K562 (cell line): ENCODE data around the gene LDLRAD3. TPM values are rescaled to one million over a fixed set of nuclear protein-coding genes. Genes with fewer than 3 reads are reported as not detected.

Experiments
- ATAC-seq: fragments of 200-7000 bp; cut with Tn5 transposase; 3 replicates; pipeline ENCODE4 v1.9.1; 2020; ENCODE audit warnings: moderate library complexity
- BruUV-seq: library from RNA; stranded (reverse); fragments of 400-500 nt; replicated peaks from 2 replicates; lab custom pipeline; 2021; lab: Mats Ljungman, UMichigan
- CTCF ChIA-PET: fragments of 300-600 bp; formaldehyde crosslinking; extraction: SDS; loops from one replicate; lab custom pipeline; 2021; ENCODE audit warnings: low intra/inter-chr PET ratio; lab: Yijun Ruan, JAX
- POLR2A ChIA-PET: fragments of 300-600, 350-650 bp; sonication (Branson Sonifier 250); formaldehyde crosslinking; extraction: SDS; loops from one replicate; lab custom pipeline; 2021; ENCODE audit warnings: antibody characterized with exemption, inconsistent platforms; lab: Yijun Ruan, JAX
- DNase-seq, 4 experiments: peaks; one replicate each; pipeline versions ENCODE4 v3.0.0 to v3.0.0-alpha.2; 2011 to 2018; ENCODE audit warnings: low spot score in 3 of 4, mixed read lengths in 3 of 4; ENCODE audit errors: extremely low read depth in 1 of 4
- FAIRE-seq: peaks from 2 replicates; lab custom pipeline; 2011; peaks lifted over from hg19 to GRCh38; lab: Jason Lieb, UNC
- H2AFZ ChIP-seq: 2 replicates; pipeline ENCODE4 v1.6.0; 2011; ENCODE audit warnings: low read depth, low read length, control low read depth, inconsistent platforms
- H3K27ac ChIP-seq: fragments of 200-600 bp; 3 replicates; pipeline ENCODE4 v1.8.0; 2011; ENCODE audit warnings: low read depth, mild to moderate bottlenecking, control low read depth, inconsistent platforms, low read length, moderate library complexity, mixed read lengths; ENCODE audit errors: extremely low read depth
- H3K27me3 ChIP-seq, 2 experiments: fragments of 300-600 bp in 1 of 2; 2 replicates in 1 of 2; 3 replicates in 1 of 2; pipeline versions ENCODE4 v1.6.0 to v1.8.0; 2011; ENCODE audit warnings: inconsistent platforms in 2 of 2, low read length in 2 of 2, mild to moderate bottlenecking in 1 of 2, mixed read lengths in 1 of 2, moderate library complexity in 1 of 2; ENCODE audit not compliant: control insufficient read depth in 2 of 2, insufficient read depth in 2 of 2
- H3K36me3 ChIP-seq: fragments of 300-600 bp; 3 replicates; pipeline ENCODE4 v1.8.0; 2011; ENCODE audit warnings: mild to moderate bottlenecking, low read length, inconsistent platforms; ENCODE audit not compliant: control insufficient read depth, insufficient read depth
- H3K4me1 ChIP-seq, 2 experiments: fragments of 200-600 bp in 1 of 2; replicated peaks in 1 of 2; 2 replicates in 1 of 2; 3 replicates in 1 of 2; pipeline versions ENCODE4 v1.5.1 to v1.8.0; 2011; ENCODE audit warnings: inconsistent platforms in 2 of 2, low read length in 2 of 2, mild to moderate bottlenecking in 1 of 2, mixed read lengths in 1 of 2, moderate library complexity in 1 of 2; ENCODE audit not compliant: control insufficient read depth in 2 of 2, insufficient read depth in 2 of 2
- H3K4me2 ChIP-seq: 2 replicates; pipeline ENCODE4 v1.6.1; 2011; ENCODE audit warnings: low read length, control low read depth, inconsistent platforms, mixed read lengths; ENCODE audit not compliant: insufficient read depth
- H3K4me3 ChIP-seq: fragments of 200-600 bp; sonication (generic), shearing (Covaris generic); 2 replicates; pipeline ENCODE4 v1.5.1; 2016; ENCODE audit warnings: control low read depth, inconsistent platforms
- H3K79me2 ChIP-seq: fragments of 200-600 bp; 3 replicates; pipeline ENCODE4 v1.8.0; 2011; ENCODE audit warnings: low read length, inconsistent platforms; ENCODE audit not compliant: control insufficient read depth, insufficient read depth
- H3K9ac ChIP-seq, 2 experiments: 2 replicates each; pipeline versions ENCODE4 v1.6.0 to v1.6.1; 2011; ENCODE audit warnings: low read depth in 2 of 2, low read length in 2 of 2, control low read depth in 1 of 2, inconsistent platforms in 1 of 2, mild to moderate bottlenecking in 1 of 2, mixed read lengths in 1 of 2; ENCODE audit not compliant: insufficient read depth in 1 of 2
- H3K9me1 ChIP-seq: one replicate; pipeline ENCODE4 v1.6.0; 2011; ENCODE audit warnings: inconsistent platforms, mild to moderate bottlenecking, low read length, moderate library complexity; ENCODE audit not compliant: control insufficient read depth, insufficient read depth
- H3K9me3 ChIP-seq: replicated peaks from 2 replicates; pipeline ENCODE4 v1.5.1; 2011; ENCODE audit warnings: low read depth, low read length, inconsistent platforms; ENCODE audit not compliant: control insufficient read depth, insufficient read depth
- H4K20me1 ChIP-seq: replicated peaks from 2 replicates; pipeline ENCODE4 v1.6.1; 2011; ENCODE audit warnings: low read length, inconsistent platforms, mixed read lengths; ENCODE audit not compliant: control insufficient read depth, insufficient read depth
- ATF4 ChIP-seq: fragments of 450-650 bp; formaldehyde crosslinking; IDR thresholded peaks from 2 replicates; pipeline ENCODE4 v1.4.0; 2022; ENCODE audit warnings: mild to moderate bottlenecking, moderate library complexity
- BHLHE40 ChIP-seq: IDR thresholded peaks from 2 replicates; pipeline ENCODE4 v1.6.1; 2011; ENCODE audit warnings: low read length, improper control_type of control experiment
- TFAP4 ChIP-seq: sonication (generic); formaldehyde crosslinking; IDR thresholded peaks from 2 replicates; pipeline ENCODE4 v1.8.0; 2022; ENCODE audit warnings: missing genetic modification reagents, mild to moderate bottlenecking, moderate library complexity, borderline replicate concordance
- WGBS: fragments of 100-300 bp; shearing (Covaris generic); methylation state at CpG from one replicate; pipeline ENCODE4 v1.1.6; 2016; ENCODE audit warnings: low coverage, mixed read lengths; ENCODE audit not compliant: insufficient coverage; ENCODE audit errors: missing lambda C conversion rate; 5-methylcytosine and 5-hydroxymethylcytosine counted together
- in situ Hi-C: fragments of 300-500 bp; cut with MboI; formaldehyde crosslinking; loops from 4 replicates; pipeline ENCODE4 v1.15.0; 2018; ENCODE audit warnings: inconsistent platforms, mixed read lengths
- intact Hi-C: fragments of 100-400 bp; cut with micrococcal nuclease; formaldehyde crosslinking; loops from 2 replicates; pipeline ENCODE4 v1.14.2; 2022
- polyA plus RNA-seq, 8 experiments: library from polyadenylated mRNA; depleted of rRNA in 4 of 8; stranded (reverse) in 5 of 8; unstranded in 3 of 8; fragments of >200 nt; fragmentation: Nextera tagmentation in 2 of 8; fragmentation: Illumina TruSeq in 1 of 8; extraction: Ambion mirVana in 2 of 8; extraction: Trizol in 1 of 8; gene quantifications; 2 replicates each; pipeline versions ENCODE4 v1.2.1 to v1.2.3, GENCODE V29; 2011 to 2014; ENCODE audit warnings: inconsistent platforms in 1 of 8, missing spikeins in 1 of 8
- total RNA-seq, 7 experiments: library from RNA; depleted of rRNA in 6 of 7; stranded (reverse); fragments of >200 nt in 6 of 7; fragmentation: Illumina TruSeq in 2 of 7; extraction: Trizol in 2 of 7; gene quantifications; 2 replicates each; pipeline versions ENCODE4 v1.2.1 to v1.2.3, GENCODE V29; 2011 to 2021; ENCODE audit warnings: low replicate concordance in 1 of 7

Gene LDLRAD3
- total and polyA plus RNA-seq, 9 of the 15 experiments (the other 6 are each of a cell fraction or from before 2014, with no cell fraction given): 0.73 to 7.2 (median 3.5) TPM

- TF ChIP-seq ATF4 (CRISPR knock-in tag): no peak
Observed at GRCh38 chr11:36035999-36036398, 92.1 kb downstream of the LDLRAD3 start (continued).

GRCh38 chr11:36037031-36037430 is 93.2 kb downstream of the LDLRAD3 start:
- no TSS peak for BruUV-seq
- Histone ChIP-seq H3K9me1 (no peaks in the 10 kb centered on the region), H3K27me3 (peaks cover 0 to 6% of the 10 kb centered on the region in 2 experiments; a peak in 1 of 5 replicates), H3K4me1 (no peaks in the 10 kb centered on the region; a peak in 2 of 5 replicates), H3K9me3 (no peaks in the 10 kb centered on the region), H3K9ac (no peak overlapping the region; a peak in 1 of 4 replicates), H2AFZ (no peak overlapping the region), H3K36me3 (no peaks in the 10 kb centered on the region; the same call in 2 of the 3 replicates), H3K27ac (no peak overlapping the region), H3K79me2 (no peaks in the 10 kb centered on the region), H4K20me1 (no peaks in the 10 kb centered on the region; the same call in 1 of the 2 replicates), H3K4me2 (no peak overlapping the region), H3K4me3 (no peak overlapping the region)
- POLR2A ChIA-PET: no interaction called here
- WGBS: 54% methylated on average over 7 of the region's 7 CpGs
- ATAC-seq (no peak), FAIRE-seq (no peak), DNase-seq (no peak)
- in situ Hi-C loops (loop anchor here (10.0 kb wide), 1 partner anchor 228 kb away; no protein-coding TSS in a partner anchor), intact Hi-C loops (no loop called here)
- TF ChIP-seq BHLHE40: no peak
- TF ChIP-seq TFAP4 (CRISPR knock-in tag): no peak
- CTCF ChIA-PET: no interaction called here
